SU-DHL-6 (cell line): ENCODE measurements around the gene SLC36A3.

Experiments
- H2AFZ ChIP-seq: fragments of 200-600 bp; sonication (generic); 2 replicates; pipeline ENCODE4 v1.6.1; 2014; ENCODE audit warnings: low read depth, mild to moderate bottlenecking, moderate library complexity, mixed read lengths, antibody characterized with exemption, low read length; ENCODE audit not compliant: severe bottlenecking
- H3F3A ChIP-seq: fragments of 200-600 bp; shearing (Covaris generic); 2 replicates; pipeline ENCODE4 v1.6.0; 2016; ENCODE audit warnings: antibody characterized with exemption, mild to moderate bottlenecking; ENCODE audit not compliant: insufficient read depth
- H3K27ac ChIP-seq: fragments of 200-600 bp; sonication (generic); 2 replicates; pipeline ENCODE4 v1.5.1; 2016; ENCODE audit warnings: low read depth, mild to moderate bottlenecking, low read length, moderate library complexity, mixed read lengths
- H3K27me3 ChIP-seq: fragments of 200-600 bp; sonication (generic), shearing (Covaris generic); 2 replicates; pipeline ENCODE4 v1.6.0; 2014; ENCODE audit warnings: mild to moderate bottlenecking, low read length
- H3K36me3 ChIP-seq: fragments of 200-600 bp; sonication (generic); 2 replicates; pipeline ENCODE4 v1.6.1; 2014; ENCODE audit warnings: mild to moderate bottlenecking, low read length, mixed read lengths
- H3K4me2 ChIP-seq: fragments of 300-600, 200-600 bp; shearing (Covaris generic), sonication (generic); 2 replicates; pipeline ENCODE4 v1.6.0; 2014; ENCODE audit warnings: low read length, low read depth, mild to moderate bottlenecking; ENCODE audit not compliant: poor library complexity, severe bottlenecking
- H3K4me3 ChIP-seq: fragments of 200-600 bp; sonication (generic); 2 replicates; pipeline ENCODE4 v1.5.1; 2014; ENCODE audit warnings: antibody characterized with exemption, low read length, mild to moderate bottlenecking, mixed read lengths; ENCODE audit not compliant: insufficient read depth, poor library complexity, severe bottlenecking
- H3K79me2 ChIP-seq: fragments of 200-600 bp; sonication (generic); 2 replicates; pipeline ENCODE4 v1.6.1; 2014; ENCODE audit warnings: mild to moderate bottlenecking, low read length, moderate library complexity; ENCODE audit not compliant: insufficient read depth
- H3K9ac ChIP-seq: fragments of 200-600 bp; sonication (generic); 2 replicates; pipeline ENCODE4 v1.7.0; 2014; ENCODE audit warnings: mild to moderate bottlenecking, low read length
- H3K9me2 ChIP-seq: fragments of 200-600 bp; sonication (generic); replicated peaks from 2 replicates; pipeline ENCODE4 v1.6.1; 2014; ENCODE audit warnings: low read length; ENCODE audit not compliant: insufficient read depth
- H3K9me3 ChIP-seq: fragments of 200-600 bp; sonication (generic); 2 replicates; pipeline ENCODE4 v1.6.1; 2014; ENCODE audit warnings: low read length, mixed read lengths; ENCODE audit not compliant: insufficient read depth
- H4K20me1 ChIP-seq: fragments of 200-600 bp; sonication (generic); 2 replicates; pipeline ENCODE4 v1.6.1; 2014; ENCODE audit warnings: low read depth, mild to moderate bottlenecking, antibody characterized with exemption, low read length, moderate library complexity, mixed read lengths
- EZH2phosphoT487 ChIP-seq: fragments of 200-600 bp; sonication (generic), shearing (Covaris generic); conservative IDR thresholded peaks from 2 replicates; pipeline ENCODE4 v1.6.1; 2018; ENCODE audit warnings: mild to moderate bottlenecking, antibody characterized with exemption, low read length, moderate library complexity, mixed read lengths
- TF ChIP-seq, protein P1 (sequence below): fragments of 200-600 bp; sonication (generic); IDR thresholded peaks from one replicate; pipeline ENCODE4 v1.5.1; 2017; ENCODE audit warnings: antibody characterized with exemption, mild to moderate bottlenecking, low read length, moderate library complexity; ENCODE audit not compliant: insufficient read depth, poor library complexity, severe bottlenecking

The SLC36A3 gene

DNA sequence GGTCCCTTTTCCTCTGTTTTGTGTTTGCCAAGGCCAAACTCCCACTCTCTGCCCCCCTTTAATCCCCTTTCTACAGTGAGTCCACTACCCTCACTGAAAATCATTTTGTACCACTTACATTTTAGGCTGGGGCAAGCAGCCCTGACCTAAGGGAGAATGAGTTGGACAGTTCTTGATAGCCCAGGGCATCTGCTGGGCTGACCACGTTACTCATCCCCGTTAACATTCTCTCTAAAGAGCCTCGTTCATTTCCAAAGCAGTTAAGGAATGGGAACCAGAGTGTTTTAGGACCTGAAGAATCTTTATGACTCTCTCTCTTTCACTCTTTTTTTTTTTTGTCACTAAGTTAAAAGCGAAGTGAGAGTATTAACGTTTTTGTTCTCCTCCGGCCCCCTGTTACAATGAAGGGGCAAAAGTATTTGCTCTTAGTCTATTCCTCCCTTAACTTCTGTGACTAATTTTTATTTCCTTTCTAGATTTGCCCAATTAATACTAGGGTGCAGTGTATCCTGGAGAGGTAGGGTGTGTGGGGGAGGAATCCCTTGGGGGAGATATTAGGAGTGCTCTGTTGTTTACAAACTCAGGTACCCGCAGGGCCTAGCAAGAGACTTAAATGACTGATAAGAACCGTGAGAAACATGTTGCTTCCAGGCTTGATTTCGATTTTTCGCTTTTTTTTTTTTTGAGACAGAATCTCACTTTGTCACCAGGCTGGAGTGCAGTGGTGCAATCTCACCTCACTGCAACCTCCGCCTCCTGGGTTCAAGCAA lies 35.9 kb downstream of the SLC36A3 start:
- H3K4me2 ChIP-seq, result no peak overlapping the region
- H3K9ac ChIP-seq, result no peak overlapping the region
- H2AFZ ChIP-seq, result no peak overlapping the region
- peaks cover 28% of the 10 kb centered on the region for H3K36me3 ChIP-seq
- peaks cover 33% of the 10 kb centered on the region for H3F3A ChIP-seq
- no peaks in the 10 kb centered on the region for H3K9me2 ChIP-seq
- H3K27ac ChIP-seq, result no peak overlapping the region
- peaks cover 27% of the 10 kb centered on the region for H3K79me2 ChIP-seq
- H3K4me3 ChIP-seq, result no peak overlapping the region
- H3K27me3 ChIP-seq, result no peaks in the 10 kb centered on the region
- H4K20me1 ChIP-seq, result no peaks in the 10 kb centered on the region; the same call in 1 of the 2 replicates
- H3K9me3 ChIP-seq, result no peaks in the 10 kb centered on the region
- TF ChIP-seq, protein P1, sequence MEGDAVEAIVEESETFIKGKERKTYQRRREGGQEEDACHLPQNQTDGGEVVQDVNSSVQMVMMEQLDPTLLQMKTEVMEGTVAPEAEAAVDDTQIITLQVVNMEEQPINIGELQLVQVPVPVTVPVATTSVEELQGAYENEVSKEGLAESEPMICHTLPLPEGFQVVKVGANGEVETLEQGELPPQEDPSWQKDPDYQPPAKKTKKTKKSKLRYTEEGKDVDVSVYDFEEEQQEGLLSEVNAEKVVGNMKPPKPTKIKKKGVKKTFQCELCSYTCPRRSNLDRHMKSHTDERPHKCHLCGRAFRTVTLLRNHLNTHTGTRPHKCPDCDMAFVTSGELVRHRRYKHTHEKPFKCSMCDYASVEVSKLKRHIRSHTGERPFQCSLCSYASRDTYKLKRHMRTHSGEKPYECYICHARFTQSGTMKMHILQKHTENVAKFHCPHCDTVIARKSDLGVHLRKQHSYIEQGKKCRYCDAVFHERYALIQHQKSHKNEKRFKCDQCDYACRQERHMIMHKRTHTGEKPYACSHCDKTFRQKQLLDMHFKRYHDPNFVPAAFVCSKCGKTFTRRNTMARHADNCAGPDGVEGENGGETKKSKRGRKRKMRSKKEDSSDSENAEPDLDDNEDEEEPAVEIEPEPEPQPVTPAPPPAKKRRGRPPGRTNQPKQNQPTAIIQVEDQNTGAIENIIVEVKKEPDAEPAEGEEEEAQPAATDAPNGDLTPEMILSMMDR, result no peak
- TF ChIP-seq EZH2phosphoT487, result no peak

DNA sequence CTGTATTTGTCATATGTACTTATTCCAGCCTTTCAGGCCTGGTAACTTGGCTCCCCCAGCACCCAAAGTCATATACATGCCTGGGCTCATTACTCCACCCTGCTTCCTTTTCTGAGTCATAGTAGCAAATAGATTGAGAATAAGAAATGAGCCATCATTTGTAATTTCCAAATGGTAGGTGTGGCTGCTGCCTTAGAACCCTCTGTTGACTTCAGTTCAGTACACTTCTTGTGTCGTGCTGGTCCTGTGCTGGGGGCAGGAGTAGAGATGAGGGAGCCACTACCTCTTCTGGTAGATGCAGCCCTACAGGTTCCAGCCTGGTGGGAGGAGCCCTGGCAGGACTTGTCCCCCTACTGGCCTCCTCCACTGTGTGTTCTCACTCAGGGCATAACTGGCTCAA lies 39.5 kb downstream of the SLC36A3 start:
- Histone ChIP-seq H3K27me3 (no peaks in the 10 kb centered on the region), H3K9me2 (no peaks in the 10 kb centered on the region), H3F3A (no peaks in the 10 kb centered on the region), H3K27ac (no peak overlapping the region), H3K9ac (no peak overlapping the region), H2AFZ (no peak overlapping the region), H4K20me1 (no peaks in the 10 kb centered on the region; the same call in 1 of the 2 replicates), H3K4me2 (no peak overlapping the region), H3K4me3 (no peak overlapping the region), H3K79me2 (peaks cover 62% of the 10 kb centered on the region), H3K9me3 (no peaks in the 10 kb centered on the region), H3K36me3 (peaks cover 29% of the 10 kb centered on the region)
- TF ChIP-seq, protein P1, result no peak
- TF ChIP-seq EZH2phosphoT487, result no peak

DNA sequence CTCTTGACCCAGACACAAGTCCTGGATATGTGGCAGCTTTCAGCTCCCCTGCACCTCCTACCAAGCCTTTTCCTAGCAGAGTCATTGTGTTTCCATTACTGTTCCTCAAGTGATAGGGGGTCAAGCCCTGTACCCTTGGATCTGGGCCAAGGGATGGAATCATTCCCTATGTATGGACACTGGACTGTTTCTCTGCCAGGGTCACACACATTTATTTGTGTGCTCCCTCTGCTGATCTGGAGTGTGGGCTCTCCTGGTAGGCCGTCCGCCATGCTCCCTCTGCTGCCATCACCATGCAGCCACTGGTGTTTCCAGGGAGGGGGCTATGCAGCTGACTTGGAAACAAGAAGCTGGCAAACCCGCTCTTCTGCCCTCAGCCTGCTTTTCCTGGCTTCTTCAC lies 41.0 kb downstream of the SLC36A3 start:
- peaks cover 77% of the 10 kb centered on the region for H3K79me2 ChIP-seq
- no peaks in the 10 kb centered on the region; the same call in 1 of the 2 replicates for H4K20me1 ChIP-seq
- peaks cover 25% of the 10 kb centered on the region for H3K36me3 ChIP-seq

More for the DNA sequence above, 41.0 kb downstream of the SLC36A3 start:
- no peak overlapping the region for H3K9ac ChIP-seq
- no peak for TF ChIP-seq EZH2phosphoT487
- TF ChIP-seq, protein P1, result no peak
- H3K9me3 ChIP-seq, result no peaks in the 10 kb centered on the region
- no peaks in the 10 kb centered on the region for H3F3A ChIP-seq
- H2AFZ ChIP-seq, result no peak overlapping the region
- no peak overlapping the region for H3K4me2 ChIP-seq
- H3K27me3 ChIP-seq, result no peaks in the 10 kb centered on the region
- no peak overlapping the region for H3K27ac ChIP-seq
- no peak overlapping the region for H3K4me3 ChIP-seq
- no peaks in the 10 kb centered on the region for H3K9me2 ChIP-seq
